Astrocyte (in vitro differentiated cells and primary cell): ENCODE data around the gene NEUROD1. TPM values are rescaled to one million over a fixed set of nuclear protein-coding genes. Genes with fewer than 3 reads are reported as not detected.
A peak's percentile ranks its signal among the peaks of the same experiment; 100 is the strongest.

Experiments
- DNase-seq: peaks from one replicate; pipeline ENCODE4 v3.0.0-alpha.2; 2010; ENCODE audit warnings: low read depth
- FAIRE-seq: peaks from 2 replicates; lab custom pipeline; 2011; peaks lifted over from hg19 to GRCh38; lab: Jason Lieb, UNC
- H2AFZ ChIP-seq: 2 replicates; pipeline ENCODE4 v1.6.0; 2012; ENCODE audit warnings: low read depth, low read length, inconsistent platforms
- H3K27ac ChIP-seq: 2 replicates; pipeline ENCODE4 v1.5.1; 2011; ENCODE audit warnings: low read depth, low read length, inconsistent platforms
- H3K27me3 ChIP-seq: 2 replicates; pipeline ENCODE4 v1.6.0; 2011; ENCODE audit warnings: low read length, inconsistent platforms; ENCODE audit not compliant: insufficient read depth
- H3K36me3 ChIP-seq: 2 replicates; pipeline ENCODE4 v1.5.1; 2011; ENCODE audit warnings: low read length, inconsistent platforms; ENCODE audit not compliant: insufficient read depth
- H3K4me1 ChIP-seq: 2 replicates; pipeline ENCODE4 v1.5.1; 2011; ENCODE audit warnings: low read length, inconsistent platforms; ENCODE audit not compliant: insufficient read depth
- H3K4me2 ChIP-seq: 2 replicates; pipeline ENCODE4 v1.6.0; 2012; ENCODE audit warnings: low read length, inconsistent platforms
- H3K4me3 ChIP-seq: 2 replicates; pipeline ENCODE4 v1.5.1; 2011; ENCODE audit warnings: low read depth, mild to moderate bottlenecking, low read length, inconsistent platforms; ENCODE audit not compliant: insufficient read depth
- H3K79me2 ChIP-seq: 2 replicates; pipeline ENCODE4 v1.6.0; 2012; ENCODE audit warnings: mild to moderate bottlenecking, low read length, inconsistent platforms; ENCODE audit not compliant: insufficient read depth
- H3K9ac ChIP-seq: 2 replicates; pipeline ENCODE4 v1.6.0; 2012; ENCODE audit warnings: mild to moderate bottlenecking, low read length, inconsistent platforms
- H3K9me3 ChIP-seq: 2 replicates; pipeline ENCODE4 v1.5.1; 2012; ENCODE audit warnings: low read depth, mild to moderate bottlenecking, low read length, inconsistent platforms; ENCODE audit not compliant: insufficient read depth
- H4K20me1 ChIP-seq: 2 replicates; pipeline ENCODE4 v1.6.0; 2012; ENCODE audit warnings: low read length, inconsistent platforms; ENCODE audit not compliant: insufficient read depth
- H3K27ac Mint-ChIP-seq: one replicate; pipeline ENCODE4 v1.8.0; 2021; ENCODE audit warnings: mild to moderate bottlenecking, mixed read lengths; ENCODE audit not compliant: unreplicated experiment
- H3K27me3 Mint-ChIP-seq: one replicate; pipeline ENCODE4 v1.8.0; 2021; ENCODE audit warnings: low read depth, mixed read lengths; ENCODE audit not compliant: unreplicated experiment
- H3K36me3 Mint-ChIP-seq: one replicate; pipeline ENCODE4 v1.8.0; 2021; ENCODE audit warnings: low read depth, mixed read lengths; ENCODE audit not compliant: unreplicated experiment
- H3K4me1 Mint-ChIP-seq: one replicate; pipeline ENCODE4 v1.8.0; 2021; ENCODE audit warnings: low read depth, mixed read lengths; ENCODE audit not compliant: unreplicated experiment
- H3K4me3 Mint-ChIP-seq: one replicate; pipeline ENCODE4 v1.8.0; 2021; ENCODE audit warnings: mild to moderate bottlenecking, moderate library complexity, mixed read lengths; ENCODE audit not compliant: unreplicated experiment
- H3K9me3 Mint-ChIP-seq: one replicate; pipeline ENCODE4 v1.8.0; 2021; ENCODE audit warnings: mild to moderate bottlenecking, mixed read lengths; ENCODE audit not compliant: unreplicated experiment
- EZH2 ChIP-seq: IDR thresholded peaks from 2 replicates; pipeline ENCODE4 v1.6.1; 2012; ENCODE audit warnings: mild to moderate bottlenecking, low read length, inconsistent platforms; ENCODE audit not compliant: insufficient read depth
- total RNA-seq: library from RNA; stranded (reverse); gene quantifications from 2 replicates; pipeline ENCODE4 v1.2.1, GENCODE V29; 2021
- TF ChIP-seq, protein P1 (sequence below): IDR thresholded peaks from 2 replicates; pipeline ENCODE4 v1.5.1; 2011; ENCODE audit warnings: low read depth, mild to moderate bottlenecking, inconsistent platforms, low read length, moderate library complexity; ENCODE audit not compliant: insufficient read depth

Gene NEUROD1
- total RNA-seq, 1 donor from 2014 or later: not detected

DNA sequence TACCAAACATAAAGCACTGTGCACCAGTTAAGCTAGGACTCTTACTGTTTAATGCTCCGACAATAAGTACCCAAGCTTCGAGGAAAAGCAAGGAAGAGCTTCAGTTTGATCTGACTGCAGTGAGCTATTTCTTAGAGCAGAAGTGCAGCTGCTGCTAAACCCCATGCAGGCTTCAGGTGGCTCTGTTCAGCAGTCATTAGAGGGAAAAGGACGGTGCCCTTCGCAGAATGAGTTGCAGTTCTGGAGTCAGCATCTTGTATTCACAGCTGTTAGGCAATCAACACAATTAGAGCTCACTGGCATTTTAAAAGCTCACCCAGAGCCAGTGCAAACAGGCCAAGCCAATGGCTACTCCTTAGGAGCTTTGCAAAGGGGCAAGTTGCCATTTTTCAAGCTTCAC lies 21.9 kb downstream of the NEUROD1 start:
- Histone ChIP-seq H3K4me2 (no peak overlapping the region), H3K9me3 (no peaks in the 10 kb centered on the region), H3K27me3 (peaks cover 20% of the 10 kb centered on the region), H3K9ac (no peak overlapping the region), H3K4me1 (peaks cover 5% of the 10 kb centered on the region), H3K36me3 (no peaks in the 10 kb centered on the region), H2AFZ (no peak overlapping the region), H3K27ac (no peak overlapping the region), H3K4me3 (no peak overlapping the region), H4K20me1 (no peaks in the 10 kb centered on the region), H3K79me2 (no peaks in the 10 kb centered on the region)
- DNase-seq: no peak
- Mint-ChIP-seq H3K4me3 (no peak overlapping the region), H3K4me1 (no peaks in the 10 kb centered on the region), H3K9me3 (no peaks in the 10 kb centered on the region), H3K36me3 (no peaks in the 10 kb centered on the region), H3K27me3 (peaks cover 70% of the 10 kb centered on the region), H3K27ac (no peak overlapping the region)
- TF ChIP-seq EZH2: no peak
- TF ChIP-seq, protein P1, sequence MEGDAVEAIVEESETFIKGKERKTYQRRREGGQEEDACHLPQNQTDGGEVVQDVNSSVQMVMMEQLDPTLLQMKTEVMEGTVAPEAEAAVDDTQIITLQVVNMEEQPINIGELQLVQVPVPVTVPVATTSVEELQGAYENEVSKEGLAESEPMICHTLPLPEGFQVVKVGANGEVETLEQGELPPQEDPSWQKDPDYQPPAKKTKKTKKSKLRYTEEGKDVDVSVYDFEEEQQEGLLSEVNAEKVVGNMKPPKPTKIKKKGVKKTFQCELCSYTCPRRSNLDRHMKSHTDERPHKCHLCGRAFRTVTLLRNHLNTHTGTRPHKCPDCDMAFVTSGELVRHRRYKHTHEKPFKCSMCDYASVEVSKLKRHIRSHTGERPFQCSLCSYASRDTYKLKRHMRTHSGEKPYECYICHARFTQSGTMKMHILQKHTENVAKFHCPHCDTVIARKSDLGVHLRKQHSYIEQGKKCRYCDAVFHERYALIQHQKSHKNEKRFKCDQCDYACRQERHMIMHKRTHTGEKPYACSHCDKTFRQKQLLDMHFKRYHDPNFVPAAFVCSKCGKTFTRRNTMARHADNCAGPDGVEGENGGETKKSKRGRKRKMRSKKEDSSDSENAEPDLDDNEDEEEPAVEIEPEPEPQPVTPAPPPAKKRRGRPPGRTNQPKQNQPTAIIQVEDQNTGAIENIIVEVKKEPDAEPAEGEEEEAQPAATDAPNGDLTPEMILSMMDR: no peak
- FAIRE-seq: no peak

DNA sequence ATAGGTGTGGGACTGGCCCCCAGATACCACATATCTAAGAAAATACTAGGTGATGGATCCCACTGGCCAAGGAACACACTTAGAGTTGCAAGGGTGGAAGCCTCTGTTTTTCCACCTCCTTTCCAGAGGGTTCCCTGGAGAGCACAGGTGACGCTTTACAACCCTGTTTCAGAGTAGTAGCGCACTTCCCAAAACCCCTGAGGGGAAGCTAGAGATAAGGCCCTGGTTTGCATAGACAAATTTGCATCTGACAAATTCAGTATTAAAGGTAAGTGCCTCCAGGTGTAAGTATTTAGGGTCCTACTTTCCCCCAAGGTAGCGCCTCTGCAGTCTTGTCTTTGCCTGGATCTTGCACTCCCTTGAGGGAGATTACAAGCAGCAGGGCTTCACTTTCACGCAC lies 22.9 kb downstream of the NEUROD1 start:
- Mint-ChIP-seq H3K27ac (no peak overlapping the region), H3K9me3 (no peaks in the 10 kb centered on the region), H3K27me3 (peaks cover 78% of the 10 kb centered on the region), H3K4me3 (peak overlapping the region; percentile 80), H3K36me3 (no peaks in the 10 kb centered on the region), H3K4me1 (no peaks in the 10 kb centered on the region)
- Histone ChIP-seq H3K9ac (peak overlapping the region; percentile 51), H3K4me2 (peak overlapping the region; percentile 92), H3K9me3 (no peaks in the 10 kb centered on the region), H3K79me2 (no peaks in the 10 kb centered on the region), H3K27me3 (peaks cover 20% of the 10 kb centered on the region), H3K4me3 (peak overlapping the region; percentile 63), H3K36me3 (no peaks in the 10 kb centered on the region), H3K4me1 (peaks cover 5% of the 10 kb centered on the region), H3K27ac (no peak overlapping the region), H4K20me1 (no peaks in the 10 kb centered on the region), H2AFZ (no peak overlapping the region)
- TF ChIP-seq, protein P1: no peak
- TF ChIP-seq EZH2: no peak
- no peak for FAIRE-seq
- DNase-seq: no peak

DNA sequence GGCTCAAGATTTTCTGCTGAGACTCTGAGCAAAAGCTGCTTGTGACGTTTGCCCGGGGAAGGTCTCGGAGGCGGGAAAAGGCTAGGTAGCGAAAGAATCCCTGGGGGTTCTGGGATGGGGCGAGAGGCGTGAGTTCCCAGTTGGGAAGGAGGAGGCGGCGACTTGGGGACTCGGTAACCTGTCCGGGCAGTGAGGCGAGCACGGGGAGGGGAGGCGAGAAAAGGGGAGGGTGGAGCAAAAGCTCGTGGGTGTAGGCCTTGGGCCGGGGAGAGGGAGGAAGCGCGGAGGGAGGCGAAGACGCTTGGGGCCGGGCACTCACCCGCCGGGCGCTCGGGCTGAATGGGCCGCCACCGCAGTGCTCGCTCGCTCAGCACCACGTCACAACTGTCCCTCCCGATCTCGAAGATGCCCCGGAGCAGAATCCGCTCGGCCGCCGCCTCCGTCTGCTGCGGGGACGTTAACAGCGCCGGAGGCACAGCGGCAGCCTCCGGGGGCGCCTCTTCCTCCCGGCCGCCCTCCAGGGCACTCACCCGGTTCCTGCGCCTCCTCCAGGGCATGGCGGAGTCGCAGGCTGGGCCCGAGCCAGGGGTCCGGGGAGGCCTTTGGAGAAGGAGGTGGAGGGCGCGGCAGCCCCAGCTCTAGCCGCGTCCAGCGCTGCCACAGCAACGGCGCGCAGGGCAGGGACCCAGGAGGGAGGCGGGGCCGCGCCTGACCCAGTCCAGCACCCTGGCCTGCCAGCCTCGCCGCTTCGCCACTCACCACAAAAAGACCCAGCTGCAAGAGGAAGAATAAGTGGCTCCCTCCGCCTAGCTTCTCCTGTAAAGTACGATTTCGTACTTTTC lies 23.6 kb downstream of the NEUROD1 start, which contains the start of gene CERKL:
Gene CERKL, minus strand, starts transcription at position 656 of the 842 bp plus-strand sequence. Its CDS starts 99 bp downstream, at position 557.
- Mint-ChIP-seq H3K4me3 (peak within 1 kb of the TSS; percentile 82), H3K36me3 (no peaks in the 10 kb centered on the region), H3K27me3 (peaks cover 79% of the 10 kb centered on the region), H3K27ac (no peak within 1 kb of the TSS), H3K9me3 (no peaks in the 10 kb centered on the region), H3K4me1 (no peaks in the 10 kb centered on the region)
- DNase-seq (peak; percentile 14), FAIRE-seq (no peak)
- H3K9ac ChIP-seq: peak within 1 kb of the TSS; percentile 51
- H3K4me3 ChIP-seq: peak within 1 kb of the TSS; percentile 63
- H3K79me2 ChIP-seq: no peaks in the 10 kb centered on the region
- H4K20me1 ChIP-seq: no peaks in the 10 kb centered on the region
- TF ChIP-seq, protein P1: no peak
- peak; percentile 68 for TF ChIP-seq EZH2
- peak within 1 kb of the TSS; percentile 92 for H3K4me2 ChIP-seq
- H3K9me3 ChIP-seq: no peaks in the 10 kb centered on the region
- peaks cover 5% of the 10 kb centered on the region for H3K4me1 ChIP-seq
- H3K27ac ChIP-seq: no peak within 1 kb of the TSS
- peak within 1 kb of the TSS; percentile 88 for H2AFZ ChIP-seq
- no peaks in the 10 kb centered on the region for H3K36me3 ChIP-seq
- peaks cover 20% of the 10 kb centered on the region for H3K27me3 ChIP-seq
